ACC112 (cell line): ENCODE data around the gene LONP1.

Experiments
- H2AFZ ChIP-seq: fragments of 200-600 bp; sonication (generic); one replicate; pipeline ENCODE4 v1.6.0; 2017; ENCODE audit warnings: antibody characterized with exemption, low read length; ENCODE audit not compliant: unreplicated experiment
- H3K27ac ChIP-seq: fragments of 200-600 bp; sonication (generic); 2 replicates; pipeline ENCODE4 v1.5.1; 2014; ENCODE audit warnings: low read depth, mild to moderate bottlenecking, antibody characterized with exemption, low read length, moderate library complexity
- H3K27me3 ChIP-seq: fragments of 200-600 bp; sonication (generic); 2 replicates; pipeline ENCODE4 v1.6.1; 2014; ENCODE audit warnings: mild to moderate bottlenecking, antibody characterized with exemption, low read length, moderate library complexity, mixed read lengths; ENCODE audit not compliant: insufficient read depth
- H3K36me3 ChIP-seq: fragments of 200-600 bp; sonication (generic); 2 replicates; pipeline ENCODE4 v1.6.1; 2016; ENCODE audit warnings: mild to moderate bottlenecking, antibody characterized with exemption, low read length, moderate library complexity, mixed read lengths; ENCODE audit not compliant: insufficient read depth
- H3K4me1 ChIP-seq: fragments of 200-600 bp; sonication (generic); one replicate; pipeline ENCODE4 v1.6.1; 2016; ENCODE audit warnings: low read length, mixed read lengths; ENCODE audit not compliant: insufficient read depth, unreplicated experiment, control insufficient read depth
- H3K4me3 ChIP-seq: fragments of 200-600 bp; sonication (generic); 2 replicates; pipeline ENCODE4 v1.5.1; 2014; ENCODE audit warnings: mild to moderate bottlenecking, low read depth, low read length
- H3K79me2 ChIP-seq: fragments of 200-600 bp; sonication (generic); one replicate; pipeline ENCODE4 v1.6.0; 2016; ENCODE audit warnings: low read length; ENCODE audit not compliant: control insufficient read depth, unreplicated experiment, insufficient read depth

Gene LONP1

DNA sequence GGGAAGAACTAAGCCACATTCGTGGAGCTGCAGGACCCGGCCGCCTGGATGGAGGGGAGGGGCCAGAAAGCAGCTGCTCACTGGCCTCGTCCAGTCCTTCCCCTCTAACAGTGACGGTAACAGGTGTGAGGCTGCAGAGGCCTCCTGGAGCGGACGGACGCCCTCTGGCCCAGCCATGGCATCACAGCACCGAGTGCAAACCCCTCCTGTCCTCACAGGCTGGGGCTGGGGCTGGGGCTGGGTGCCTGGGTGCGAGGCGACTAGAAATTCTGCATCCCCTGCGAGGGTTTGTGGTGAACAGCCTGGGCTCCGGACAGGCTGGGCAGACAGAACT, 43.2 kb downstream of the LONP1 start:
- no peaks in the 10 kb centered on the region for H3K36me3 ChIP-seq
- H3K27ac ChIP-seq, result no peak overlapping the region
- H3K4me1 ChIP-seq, result no peaks in the 10 kb centered on the region
- H3K79me2 ChIP-seq, result peaks cover 6% of the 10 kb centered on the region
- H3K27me3 ChIP-seq, result no peaks in the 10 kb centered on the region
- H3K4me3 ChIP-seq, result no peak overlapping the region
- no peak overlapping the region for H2AFZ ChIP-seq

DNA sequence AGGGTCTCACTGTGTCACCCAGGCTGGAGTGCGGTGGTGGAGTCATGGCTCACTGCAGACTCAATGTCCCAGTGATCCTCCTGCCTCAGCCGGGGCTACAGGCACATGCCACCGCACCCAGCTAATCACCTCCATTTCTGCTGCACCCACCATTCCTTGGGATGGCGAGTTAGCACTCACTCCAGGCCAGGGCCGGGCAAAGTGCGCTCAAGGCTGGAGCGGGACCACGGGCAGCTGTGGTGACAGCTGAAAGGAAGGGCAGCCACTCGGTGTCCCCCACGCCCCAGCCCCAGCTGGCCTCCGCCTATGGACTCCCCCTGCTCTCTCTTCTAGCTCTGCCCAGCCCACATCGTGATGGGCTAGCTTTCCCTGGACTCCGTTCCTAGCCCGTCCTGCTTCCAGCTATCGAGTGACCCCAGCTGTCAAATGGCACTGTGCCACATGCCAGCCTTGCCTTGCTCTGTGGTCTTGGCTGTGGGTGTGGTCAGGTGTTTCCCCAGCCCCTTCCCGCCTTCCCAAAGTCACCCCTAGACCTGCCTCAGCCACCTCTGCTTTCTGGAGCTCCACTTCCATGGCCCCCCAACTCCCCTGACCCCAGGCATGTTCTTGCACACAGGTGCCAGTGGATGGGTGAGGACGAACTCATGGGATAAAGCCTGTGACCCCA, 43.7 kb downstream of the LONP1 start:
- Histone ChIP-seq H3K36me3 (no peaks in the 10 kb centered on the region), H3K27ac (no peak overlapping the region), H3K4me1 (no peaks in the 10 kb centered on the region), H3K27me3 (no peaks in the 10 kb centered on the region), H2AFZ (no peak overlapping the region), H3K4me3 (no peak overlapping the region), H3K79me2 (peaks cover 6% of the 10 kb centered on the region)

DNA sequence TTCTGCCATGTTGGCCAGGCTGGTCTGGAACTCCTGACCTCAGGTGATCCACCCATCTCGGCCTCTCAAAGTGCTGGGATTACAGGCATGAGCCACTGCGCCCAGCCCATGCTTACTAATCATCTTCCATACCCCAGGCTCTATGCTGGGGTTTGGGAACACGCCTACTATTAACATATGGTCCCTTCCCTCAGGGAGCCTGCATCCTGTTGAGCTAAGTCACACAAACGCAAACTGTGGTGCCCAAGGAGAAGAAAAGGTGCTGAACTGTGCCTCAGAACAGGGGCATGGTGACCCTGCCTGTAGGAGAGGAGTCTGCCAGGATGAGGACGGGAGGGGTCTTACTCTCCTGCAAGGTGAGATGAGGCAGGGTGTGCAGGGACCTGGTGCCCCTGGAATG, 45.2 kb downstream of the LONP1 start:
- H3K27me3 ChIP-seq, result no peaks in the 10 kb centered on the region
- no peak overlapping the region for H3K4me3 ChIP-seq
- H3K36me3 ChIP-seq, result no peaks in the 10 kb centered on the region
- H3K79me2 ChIP-seq, result peaks cover 6% of the 10 kb centered on the region
- H3K4me1 ChIP-seq, result no peaks in the 10 kb centered on the region
- no peak overlapping the region for H2AFZ ChIP-seq
- no peak overlapping the region for H3K27ac ChIP-seq

DNA sequence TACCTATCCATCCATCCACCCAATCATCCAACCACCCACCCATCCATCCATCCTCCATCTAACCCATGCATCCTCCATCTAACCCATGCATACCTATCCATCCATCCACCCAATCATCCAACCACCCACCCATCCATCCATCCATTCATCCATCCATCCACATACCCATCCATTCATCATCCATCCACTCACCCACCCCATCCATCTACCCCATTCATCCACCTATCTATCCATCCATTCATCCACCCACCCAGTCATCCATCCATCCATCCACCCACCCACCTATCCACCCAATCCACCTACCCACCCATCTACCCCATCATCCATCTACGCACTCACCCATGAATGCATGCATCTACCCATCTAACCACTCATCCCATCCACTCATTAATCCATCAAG, 46.2 kb downstream of the LONP1 start:
- Histone ChIP-seq H3K4me1 (no peaks in the 10 kb centered on the region), H3K4me3 (no peak overlapping the region), H3K27me3 (no peaks in the 10 kb centered on the region), H2AFZ (no peak overlapping the region), H3K79me2 (no peaks in the 10 kb centered on the region), H3K36me3 (no peaks in the 10 kb centered on the region), H3K27ac (no peak overlapping the region)

DNA sequence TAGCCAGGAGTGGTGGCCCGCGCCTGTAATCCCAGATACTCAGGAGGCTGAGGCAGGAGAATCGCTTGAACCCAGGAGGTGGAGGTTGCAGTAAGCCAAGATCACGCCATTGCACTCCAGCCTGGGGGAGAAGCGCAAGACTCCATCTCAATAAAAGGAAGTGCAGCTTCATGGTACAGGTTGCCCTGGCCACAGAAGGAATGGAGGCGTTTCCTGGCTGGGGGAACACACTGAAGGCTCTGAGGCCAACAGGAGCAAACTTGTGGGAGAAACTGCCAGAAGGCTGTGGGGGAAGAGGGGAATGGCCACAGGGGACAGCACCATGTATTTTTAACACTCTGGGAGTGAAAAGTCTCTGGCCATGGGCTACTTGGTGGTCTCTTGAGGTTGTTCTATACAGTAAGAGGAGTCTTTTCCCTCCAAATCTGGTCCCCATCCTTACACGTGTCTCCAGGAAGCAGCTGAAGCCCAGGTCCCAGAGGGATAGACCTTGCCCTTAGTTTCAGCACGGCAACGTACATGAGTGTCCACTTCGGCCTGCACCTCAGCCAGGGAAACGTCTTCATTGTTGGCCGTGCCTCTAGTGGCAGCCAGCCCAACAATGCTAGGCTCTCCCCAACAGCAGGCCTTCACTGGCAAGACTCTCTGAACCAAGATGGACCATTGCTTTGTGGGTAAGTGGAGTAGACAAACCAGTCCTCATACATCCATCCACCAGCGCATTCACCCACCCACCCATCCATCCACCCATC, 47.1 kb downstream of the LONP1 start:
- no peaks in the 10 kb centered on the region for H3K36me3 ChIP-seq
- no peaks in the 10 kb centered on the region for H3K4me1 ChIP-seq
- H3K79me2 ChIP-seq, result no peaks in the 10 kb centered on the region
- no peaks in the 10 kb centered on the region for H3K27me3 ChIP-seq
- H3K4me3 ChIP-seq, result no peak overlapping the region
- H2AFZ ChIP-seq, result no peak overlapping the region
- no peak overlapping the region for H3K27ac ChIP-seq

DNA sequence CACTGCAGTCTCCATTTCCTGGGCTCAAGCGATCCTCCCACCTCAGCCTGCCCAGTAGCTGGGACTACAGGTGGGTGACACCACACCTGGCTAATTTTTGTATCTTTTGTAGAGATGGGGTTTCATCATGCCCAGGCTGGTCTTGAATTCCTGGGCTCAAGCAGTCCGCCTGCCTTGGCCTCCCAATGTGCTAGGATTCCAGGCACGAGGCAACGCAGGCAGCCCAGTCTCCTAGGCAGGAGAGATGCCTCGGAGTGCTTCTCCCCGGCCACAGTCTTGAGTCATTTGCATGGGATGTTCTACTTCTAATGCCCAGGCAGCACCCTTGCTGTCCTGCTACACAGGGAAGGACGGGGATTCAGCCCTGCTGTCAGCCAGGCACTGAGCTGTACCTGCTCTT, 48.3 kb downstream of the LONP1 start:
- Histone ChIP-seq H3K4me3 (no peak overlapping the region), H3K27ac (no peak overlapping the region), H3K27me3 (no peaks in the 10 kb centered on the region), H3K4me1 (no peaks in the 10 kb centered on the region), H3K36me3 (0 out of 2 replicates have a peak, but pooled peaks cover under 1% of the 10 kb centered on the region), H2AFZ (no peak overlapping the region), H3K79me2 (no peaks in the 10 kb centered on the region)

DNA sequence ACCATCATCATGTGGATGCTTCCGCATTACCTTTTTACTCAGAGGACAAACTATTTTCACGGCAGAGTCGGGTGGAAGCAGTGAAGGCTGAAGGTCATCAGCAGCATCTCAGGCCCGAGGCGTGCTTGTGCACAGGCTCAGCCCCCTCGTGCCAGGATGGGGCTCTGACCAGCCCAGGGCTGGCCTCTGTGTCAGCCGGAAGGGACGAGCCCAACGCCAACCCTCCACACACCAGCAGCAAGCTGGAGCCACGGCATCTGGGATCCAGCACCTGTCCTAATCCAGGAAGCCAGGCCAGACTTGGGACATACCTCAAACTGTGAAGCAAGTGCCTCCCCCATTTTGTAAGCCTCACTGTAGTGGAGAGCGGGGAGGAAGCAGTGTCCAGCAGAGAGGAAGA, 50.7 kb downstream of the LONP1 start:
- Histone ChIP-seq H3K27ac (no peak overlapping the region), H3K4me3 (no peak overlapping the region), H3K36me3 (0 out of 2 replicates have a peak, but pooled peaks cover 10% of the 10 kb centered on the region), H3K79me2 (no peaks in the 10 kb centered on the region), H3K4me1 (peaks cover 4% of the 10 kb centered on the region), H2AFZ (no peak overlapping the region), H3K27me3 (no peaks in the 10 kb centered on the region)

DNA sequence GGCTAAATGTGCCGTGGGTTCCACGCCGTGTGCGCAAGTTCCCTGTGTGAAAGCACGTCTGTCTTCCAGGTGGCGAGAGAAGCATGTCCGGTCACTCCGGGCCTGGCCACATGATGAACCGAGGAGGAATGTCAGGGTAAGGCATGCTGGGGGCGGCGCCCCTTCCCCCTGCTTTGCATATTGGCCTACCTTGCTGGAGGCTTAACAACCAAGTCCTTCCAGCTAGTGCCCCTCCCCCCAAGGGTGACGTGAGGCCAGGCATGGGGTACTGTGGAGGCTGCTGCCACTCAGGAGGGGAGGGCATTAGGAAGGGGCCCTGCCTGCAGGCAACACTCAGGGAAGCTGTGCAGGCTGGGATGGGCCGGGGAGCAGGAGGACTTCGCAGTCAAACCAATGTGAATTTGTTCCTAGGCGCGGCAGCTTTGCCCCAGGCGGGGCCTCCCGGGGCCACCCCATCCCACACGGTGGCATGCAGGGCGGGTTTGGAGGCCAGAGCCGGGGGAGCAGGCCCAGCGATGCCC, 52.1 kb downstream of the LONP1 start:
- Histone ChIP-seq H3K36me3 (peaks cover 12% of the 10 kb centered on the region; the same call in 1 of the 2 replicates), H2AFZ (no peak overlapping the region), H3K4me3 (no peak overlapping the region), H3K27me3 (no peaks in the 10 kb centered on the region), H3K79me2 (no peaks in the 10 kb centered on the region), H3K4me1 (peaks cover 4% of the 10 kb centered on the region), H3K27ac (no peak overlapping the region)

DNA sequence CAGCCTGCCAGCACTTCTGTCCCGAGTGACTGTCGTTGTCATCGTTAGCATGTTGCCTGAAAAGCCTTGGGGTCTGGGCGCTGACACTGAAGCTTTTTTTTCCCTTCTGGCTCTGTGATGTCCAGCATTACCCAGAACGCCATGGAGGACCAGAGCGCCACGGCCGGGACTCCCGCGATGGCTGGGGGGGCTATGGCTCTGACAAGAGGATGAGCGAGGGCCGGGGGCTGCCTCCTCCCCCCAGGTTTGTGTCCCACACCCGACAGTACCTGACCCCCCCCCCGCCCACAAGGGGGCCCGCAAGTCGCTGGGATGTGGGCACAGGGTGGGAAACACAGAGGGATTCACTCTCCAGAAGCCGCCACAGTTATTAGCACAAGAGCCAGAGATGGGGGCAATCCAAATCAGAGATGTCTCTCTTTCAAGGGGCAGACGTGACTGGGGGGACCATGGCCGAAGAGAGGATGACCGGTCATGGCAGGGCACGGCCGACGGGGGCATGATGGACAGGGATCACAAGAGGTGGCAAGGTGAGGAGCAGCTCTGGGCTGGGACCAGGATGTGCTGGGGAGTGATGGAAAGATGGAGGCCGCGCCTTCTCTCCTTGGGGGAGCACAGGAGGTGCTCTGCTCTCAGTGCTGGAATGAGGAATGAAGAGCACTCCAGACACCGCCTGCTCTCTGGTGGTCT, 52.9 kb downstream of the LONP1 start:
- Histone ChIP-seq H3K4me3 (no peak overlapping the region), H2AFZ (no peak overlapping the region), H3K4me1 (peaks cover 4% of the 10 kb centered on the region), H3K27me3 (no peaks in the 10 kb centered on the region), H3K36me3 (peaks cover 12% of the 10 kb centered on the region; the same call in 1 of the 2 replicates), H3K79me2 (no peaks in the 10 kb centered on the region), H3K27ac (no peak overlapping the region)

DNA sequence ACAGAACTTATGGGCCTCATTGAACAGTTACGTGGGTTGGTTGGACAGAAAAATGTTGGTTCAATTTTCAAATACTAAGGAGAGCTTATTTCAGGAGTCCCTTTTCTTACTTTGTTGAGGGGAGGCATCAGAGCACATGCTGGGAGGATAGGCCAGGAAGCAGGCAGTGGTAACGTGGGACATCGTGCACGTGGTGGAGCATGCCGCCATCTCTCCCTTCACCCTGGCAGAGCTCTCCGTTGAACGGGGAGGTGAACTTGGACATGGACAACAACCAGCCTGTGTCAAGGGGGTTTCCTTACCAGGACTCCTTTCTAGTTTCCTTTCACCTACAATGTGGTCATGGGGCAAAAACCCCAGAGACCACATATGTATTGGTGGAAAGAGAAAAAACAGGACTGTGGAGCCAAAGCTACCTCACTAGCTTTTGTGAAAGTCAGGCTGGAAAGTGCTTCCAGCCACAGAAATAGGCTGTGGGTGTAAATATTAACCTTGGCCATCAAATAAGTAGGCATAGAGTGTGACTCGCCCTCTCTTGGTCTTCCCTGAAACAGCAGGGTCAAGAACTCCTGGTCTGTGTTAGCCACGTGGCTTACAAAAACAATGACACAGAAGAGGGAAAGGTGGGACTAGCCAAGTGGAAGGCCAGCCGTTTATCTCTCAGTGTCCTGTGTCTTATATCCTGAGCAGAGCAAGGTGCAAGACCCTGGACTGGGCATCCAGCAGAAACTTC, 54.0 kb downstream of the LONP1 start:
- H3K4me1 ChIP-seq, result peaks cover 4% of the 10 kb centered on the region
- no peak overlapping the region for H3K4me3 ChIP-seq
- peaks cover 12% of the 10 kb centered on the region; the same call in 1 of the 2 replicates for H3K36me3 ChIP-seq
- no peak overlapping the region for H2AFZ ChIP-seq
- no peaks in the 10 kb centered on the region for H3K79me2 ChIP-seq
- H3K27ac ChIP-seq, result peak overlapping the region; percentile 41; the same call in 1 of the 2 replicates
- no peaks in the 10 kb centered on the region for H3K27me3 ChIP-seq
